B cell (primary cell): ENCODE results near the gene NIP7. TPM values are rescaled to one million over a fixed set of nuclear protein-coding genes. Genes with fewer than 3 reads are reported as not detected.
A peak's percentile ranks its signal among the peaks of the same experiment; 100 is the strongest.

Experiments used
- ATAC-seq: fragments of 200-7000 bp; cut with Tn5 transposase; one replicate; pipeline ENCODE4 v1.10.0; 2021; ENCODE audit warnings: low read depth, mild to moderate bottlenecking, moderate number of reproducible peaks, moderate library complexity
- CTCF ChIA-PET: fragments of 350-600 bp; sonication (Branson Sonifier 250); formaldehyde crosslinking; loops from one replicate; lab custom pipeline; 2021; ENCODE audit warnings: antibody characterized with exemption, inconsistent platforms; lab: Charles Lee
- POLR2A ChIA-PET: fragments of 350-600 bp; sonication (Branson Sonifier 250); formaldehyde crosslinking; loops from one replicate; lab custom pipeline; 2021; ENCODE audit warnings: antibody characterized with exemption; lab: Charles Lee
- DNase-seq: peaks from one replicate; pipeline ENCODE4 v3.0.0; 2013
- H2AFZ ChIP-seq: 2 replicates; pipeline ENCODE4 v1.6.1; 2012; ENCODE audit warnings: mild to moderate bottlenecking, low read depth, low read length; ENCODE audit not compliant: insufficient read depth, poor library complexity, severe bottlenecking
- H3K27ac ChIP-seq, 2 donors: 1 replicate in 1 of 2; 2 replicates in 1 of 2; pipeline ENCODE4 v1.5.1; 2012 to 2013; ENCODE audit warnings: low read length in 2 of 2, mild to moderate bottlenecking in 2 of 2, moderate library complexity in 1 of 2
- H3K27me3 ChIP-seq, 4 experiments: fragments of 200-600 bp in 1 of 4; sonication (generic) in 1 of 4; replicated peaks in 1 of 4; 1 replicate in 2 of 4; 2 replicates in 2 of 4; pipeline versions ENCODE4 v1.6.1 to v1.7.0; 2013 to 2016; ENCODE audit warnings: low read length in 3 of 4, mild to moderate bottlenecking in 2 of 4, mixed read lengths in 1 of 4, moderate library complexity in 1 of 4; ENCODE audit not compliant: insufficient read depth in 4 of 4, control insufficient read depth in 3 of 4; ENCODE audit errors: control extremely low read depth in 1 of 4
- H3K36me3 ChIP-seq, 2 experiments: replicated peaks in 1 of 2; 1 replicate in 1 of 2; 2 replicates in 1 of 2; pipeline versions ENCODE4 v1.6.1 to v1.7.1; 2013; ENCODE audit warnings: low read length in 1 of 2; ENCODE audit not compliant: insufficient read depth in 2 of 2, control insufficient read depth in 1 of 2; ENCODE audit errors: control extremely low read depth in 1 of 2, extremely low read depth in 1 of 2
- H3K4me1 ChIP-seq, 2 donors: fragments of 200-600 bp in 1 of 2; sonication (generic) in 1 of 2; 1 replicate in 1 of 2; 2 replicates in 1 of 2; pipeline versions ENCODE4 v1.5.1 to v1.6.1; 2013 to 2017; ENCODE audit warnings: low read length in 2 of 2; ENCODE audit not compliant: control insufficient read depth in 2 of 2, insufficient read depth in 2 of 2
- H3K4me2 ChIP-seq: replicated peaks from 2 replicates; pipeline ENCODE3; 2012; ENCODE audit warnings: mild to moderate bottlenecking, low read depth, low read length; ENCODE audit not compliant: poor library complexity, severe bottlenecking
- H3K4me3 ChIP-seq, 5 experiments: fragments of 200-600 bp in 1 of 5; sonication (generic) in 1 of 5; 1 replicate in 3 of 5; 2 replicates in 2 of 5; pipeline versions ENCODE4 v1.5.1 to v1.7.0; 2011 to 2016; ENCODE audit warnings: low read length in 4 of 5, mild to moderate bottlenecking in 4 of 5, low read depth in 2 of 5, control low read depth in 1 of 5, moderate library complexity in 1 of 5; ENCODE audit not compliant: insufficient read depth in 1 of 5; ENCODE audit errors: control extremely low read depth in 1 of 5, extremely low read depth in 1 of 5
- H3K79me2 ChIP-seq: fragments of 200-600 bp; sonication (generic); one replicate; pipeline ENCODE4 v1.6.0; 2016; ENCODE audit warnings: low read length; ENCODE audit not compliant: control insufficient read depth, insufficient read depth
- H3K9ac ChIP-seq: fragments of 200-600 bp; sonication (generic); 2 replicates; pipeline ENCODE4 v1.6.1; 2017; ENCODE audit warnings: mild to moderate bottlenecking, low read length, moderate library complexity
- H3K9me3 ChIP-seq, 3 donors: one replicate each; pipeline versions ENCODE4 v1.6.1 to v1.7.1; 2013; ENCODE audit warnings: low read length in 2 of 3; ENCODE audit not compliant: control insufficient read depth in 2 of 3, insufficient read depth in 1 of 3; ENCODE audit errors: control extremely low read depth in 1 of 3
- H4K20me1 ChIP-seq: 2 replicates; pipeline ENCODE4 v1.6.0; 2012; ENCODE audit warnings: mild to moderate bottlenecking, low read length; ENCODE audit not compliant: insufficient read depth, control insufficient read depth, poor library complexity, severe bottlenecking
- H3K27ac Mint-ChIP-seq: one replicate; pipeline ENCODE4 v1.8.0; 2021; ENCODE audit warnings: mixed read lengths
- H3K27me3 Mint-ChIP-seq: one replicate; pipeline ENCODE4 v1.8.0; 2021; ENCODE audit warnings: mixed read lengths
- H3K4me1 Mint-ChIP-seq: one replicate; pipeline ENCODE4 v1.8.0; 2021; ENCODE audit warnings: mixed read lengths
- H3K4me3 Mint-ChIP-seq: one replicate; pipeline ENCODE4 v1.8.0; 2021; ENCODE audit warnings: mixed read lengths
- H3K9me3 Mint-ChIP-seq: one replicate; pipeline ENCODE4 v1.8.0; 2022; ENCODE audit warnings: mixed read lengths; ENCODE audit not compliant: insufficient read depth
- EZH2 ChIP-seq: IDR thresholded peaks from 2 replicates; pipeline ENCODE4 v1.6.1; 2012; ENCODE audit warnings: borderline replicate concordance, low read depth, mild to moderate bottlenecking, moderate library complexity, low read length; ENCODE audit not compliant: insufficient read depth, poor library complexity, severe bottlenecking
- WGBS: methylation state at CpG from one replicate; pipeline ENCODE4 v1.1.5; 2013; ENCODE audit warnings: missing lambda C conversion rate; ENCODE audit not compliant: insufficient coverage; 5-methylcytosine and 5-hydroxymethylcytosine counted together
- intact Hi-C: fragments of 100-400 bp; cut with micrococcal nuclease; formaldehyde crosslinking; loops from one replicate; pipeline ENCODE4 v1.10.0; 2022
- polyA plus RNA-seq: library from polyadenylated mRNA; depleted of rRNA; stranded (reverse); fragments of >200 nt; gene quantifications from 2 replicates; pipeline ENCODE4 v1.2.3, GENCODE V29; 2012
- total RNA-seq, 2 donors: library from RNA; stranded (reverse); fragments of 120-200 nt in 1 of 2; gene quantifications; 1 replicate in 1 of 2; 2 replicates in 1 of 2; pipeline versions ENCODE4 v1.2.3 to v1.2.4, GENCODE V29; 2013 to 2022
- TF ChIP-seq, protein P1 (sequence below): fragments of 200-600 bp; IDR thresholded peaks from one replicate; pipeline ENCODE4 v1.8.0; 2022; ENCODE audit warnings: antibody characterized with exemption, mild to moderate bottlenecking

NIP7 gene
- total and polyA plus RNA-seq, 2 donors (not counting 1 experiment from before 2014, with no cell fraction given) = 4.4 to 20.2 TPM

DNA sequence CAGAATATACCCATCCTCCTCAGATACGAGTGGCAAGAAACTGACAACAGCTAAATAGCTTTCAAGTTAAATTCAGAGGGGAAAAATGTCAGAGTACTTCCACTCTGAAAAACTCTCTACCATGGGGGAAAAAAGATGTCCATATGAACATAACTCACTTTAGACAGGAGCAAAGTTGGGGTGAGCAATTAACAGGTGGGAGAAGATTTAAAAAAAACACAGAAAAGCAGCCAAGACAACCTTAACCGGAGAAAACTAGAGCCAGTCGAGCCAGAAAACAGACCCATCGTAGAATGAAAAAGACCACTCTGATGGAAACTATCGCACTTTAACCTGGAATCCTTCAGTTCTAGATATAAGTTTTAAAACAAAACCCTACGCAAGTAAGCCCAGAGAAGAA is 45.4 kb downstream of the NIP7 start:
- peak overlapping the region; percentile 43 to 87 for H3K27ac ChIP-seq
- 1% methylated on average over 5 of the region's 6 CpGs for WGBS
- peak overlapping the region; percentile 72 for H3K4me2 ChIP-seq
- Mint-ChIP-seq H3K4me1 (peaks cover 38% of the 10 kb centered on the region), H3K27ac (peak overlapping the region; percentile 85), H3K9me3 (no peaks in the 10 kb centered on the region), H3K27me3 (no peaks in the 10 kb centered on the region), H3K4me3 (peak overlapping the region; percentile 76)
- H3K9me3 ChIP-seq = no peaks in the 10 kb centered on the region
- no peaks in the 10 kb centered on the region for H3K27me3 ChIP-seq
- H3K79me2 ChIP-seq = peaks cover 62% of the 10 kb centered on the region
- H3K4me1 ChIP-seq = peaks cover 39 to 40% of the 10 kb centered on the region in 2 donors
- peak overlapping the region; percentile 85 for H2AFZ ChIP-seq
- TF ChIP-seq, protein P1, sequence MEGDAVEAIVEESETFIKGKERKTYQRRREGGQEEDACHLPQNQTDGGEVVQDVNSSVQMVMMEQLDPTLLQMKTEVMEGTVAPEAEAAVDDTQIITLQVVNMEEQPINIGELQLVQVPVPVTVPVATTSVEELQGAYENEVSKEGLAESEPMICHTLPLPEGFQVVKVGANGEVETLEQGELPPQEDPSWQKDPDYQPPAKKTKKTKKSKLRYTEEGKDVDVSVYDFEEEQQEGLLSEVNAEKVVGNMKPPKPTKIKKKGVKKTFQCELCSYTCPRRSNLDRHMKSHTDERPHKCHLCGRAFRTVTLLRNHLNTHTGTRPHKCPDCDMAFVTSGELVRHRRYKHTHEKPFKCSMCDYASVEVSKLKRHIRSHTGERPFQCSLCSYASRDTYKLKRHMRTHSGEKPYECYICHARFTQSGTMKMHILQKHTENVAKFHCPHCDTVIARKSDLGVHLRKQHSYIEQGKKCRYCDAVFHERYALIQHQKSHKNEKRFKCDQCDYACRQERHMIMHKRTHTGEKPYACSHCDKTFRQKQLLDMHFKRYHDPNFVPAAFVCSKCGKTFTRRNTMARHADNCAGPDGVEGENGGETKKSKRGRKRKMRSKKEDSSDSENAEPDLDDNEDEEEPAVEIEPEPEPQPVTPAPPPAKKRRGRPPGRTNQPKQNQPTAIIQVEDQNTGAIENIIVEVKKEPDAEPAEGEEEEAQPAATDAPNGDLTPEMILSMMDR = no peak
- no peak for TF ChIP-seq EZH2
- peak overlapping the region; percentile 51 to 70 (median 64) for H3K4me3 ChIP-seq
- no peaks in the 10 kb centered on the region for H4K20me1 ChIP-seq
- H3K9ac ChIP-seq = peak overlapping the region; percentile 71
- ChIA-PET CTCF (interaction anchor here (0.5 to 2.5 kb wide), 8 partner anchors 9 to 72 kb away, joined by 3 to 9 read pairs (median 4); partner anchors contain the start of genes COG8 and NIP7), POLR2A (interaction anchor here (1.1 kb wide), 1 partner anchor 342 kb away, joined by 3 read pairs; the partner anchor contains the start of gene NQO1)
- H3K36me3 ChIP-seq = peaks cover 7 to 38% of the 10 kb centered on the region in 2 experiments
- intact Hi-C loops = loop anchor here (2.0 kb wide), 2 partner anchors 14 to 54 kb away; partner anchors contain the start of gene PDF
- ATAC-seq (no peak), DNase-seq (no peak)

DNA sequence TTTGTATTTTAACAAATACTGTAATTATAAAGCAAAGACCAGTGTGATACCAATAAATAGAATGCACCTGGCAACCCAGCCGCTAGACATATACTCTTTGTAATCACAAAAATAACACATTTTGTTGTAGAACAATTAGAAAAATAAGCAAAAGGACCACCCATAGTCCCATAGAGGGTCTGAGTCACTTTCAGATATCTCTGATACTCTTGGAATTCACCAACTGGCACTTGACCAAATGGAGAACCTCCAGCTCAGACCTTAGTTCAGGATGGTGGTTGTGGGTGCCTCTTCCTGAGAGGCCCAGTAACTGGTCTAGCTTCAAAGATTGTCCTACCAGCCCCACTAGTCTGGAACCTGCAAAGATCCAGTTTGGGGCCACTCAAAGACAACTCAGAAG is 47.0 kb downstream of the NIP7 start:
- H3K4me3 Mint-ChIP-seq = peak overlapping the region; percentile 57
- H3K36me3 ChIP-seq = peaks cover 6 to 27% of the 10 kb centered on the region in 2 experiments
- TF ChIP-seq EZH2 = no peak
- TF ChIP-seq, protein P1 = no peak
- DNase-seq = no peak
- H3K9me3 ChIP-seq = no peaks in the 10 kb centered on the region
- no CpG with 5 or more reads among the region's 1 CpG for WGBS
- peak overlapping the region; percentile 72 for H3K4me2 ChIP-seq
- no peaks in the 10 kb centered on the region for H3K27me3 Mint-ChIP-seq
- peak overlapping the region in 1 of 5 experiments; percentile 64 for H3K4me3 ChIP-seq
- H3K9me3 Mint-ChIP-seq = no peaks in the 10 kb centered on the region
- no peak overlapping the region for H3K27ac Mint-ChIP-seq
- no peak overlapping the region for H3K27ac ChIP-seq
- peaks cover 31 to 33% of the 10 kb centered on the region in 2 donors for H3K4me1 ChIP-seq
- H2AFZ ChIP-seq = peak overlapping the region; percentile 85
- CTCF ChIA-PET = interaction anchor here (1.3 to 2.5 kb wide), 3 partner anchors 7 to 56 kb away, joined by 7 to 9 read pairs (median 9); partner anchors contain the start of gene PDF
- POLR2A ChIA-PET = no interaction called here
- ATAC-seq = no peak
- H3K4me1 Mint-ChIP-seq = peaks cover 30% of the 10 kb centered on the region
- H3K79me2 ChIP-seq = peaks cover 50% of the 10 kb centered on the region
- peak overlapping the region; percentile 71 for H3K9ac ChIP-seq
- no peaks in the 10 kb centered on the region for H4K20me1 ChIP-seq
- no peaks in the 10 kb centered on the region for H3K27me3 ChIP-seq
- intact Hi-C loops = loop anchor here (1.0 to 2.0 kb wide), 5 partner anchors 38 to 368 kb away; partner anchors contain the start of genes COG8, CYB5B, NFAT5 and NIP7
